ENCODE data around the gene KATNB1.

The KATNB1 gene

DNA sequence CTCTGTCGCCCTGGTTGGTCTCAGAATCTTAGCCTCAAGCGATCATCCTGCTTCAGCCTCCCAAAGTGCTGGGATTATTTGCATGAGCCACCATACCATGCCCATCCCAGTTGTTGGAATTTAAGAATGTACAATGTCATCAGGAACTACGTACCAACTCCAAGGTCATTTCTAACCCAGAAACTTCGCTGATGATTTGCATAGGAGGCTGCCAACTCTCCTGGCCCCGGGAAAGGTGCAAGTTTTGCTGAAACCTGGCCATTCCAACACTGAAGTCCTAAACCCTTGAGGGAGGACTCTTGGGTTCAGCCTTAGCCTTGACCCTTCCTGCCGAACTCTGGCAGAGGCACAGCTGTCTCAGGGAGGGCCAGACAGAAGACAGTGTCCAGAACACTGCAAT is 69.6 kb downstream of the KATNB1 start:
- no peak for DNase-seq
